Measurements from ENCODE around the gene PDCD11. TPM values are rescaled to one million over a fixed set of nuclear protein-coding genes. Genes with fewer than 3 reads are reported as not detected.
A peak's percentile ranks its signal among the peaks of the same experiment; 100 is the strongest.

PDCD11 gene
- total RNA-seq, 4 donors from 2014 or later, result 26.4 to 38.3 (median 29.3) TPM

DNA sequence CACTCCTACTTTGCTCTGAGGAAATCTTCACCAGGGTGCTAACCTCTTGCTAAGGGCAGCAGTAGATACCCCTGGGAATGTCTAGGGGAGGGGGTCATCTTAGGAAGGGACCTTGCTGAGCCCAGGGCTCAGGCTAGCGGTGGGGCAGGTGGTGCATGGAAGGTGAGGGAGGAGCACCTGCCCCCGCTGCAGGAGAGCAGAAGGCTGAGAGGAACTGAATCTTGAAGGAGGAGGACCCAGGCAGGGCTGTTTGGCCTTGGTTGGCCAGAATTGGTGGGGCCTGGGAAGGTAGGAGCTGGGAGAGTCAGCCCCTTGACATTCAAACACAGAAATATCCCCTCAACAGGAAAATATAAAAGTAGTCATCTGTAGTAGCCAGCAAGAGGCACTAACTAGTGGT lies 75.6 kb downstream of the PDCD11 start:
- TF ChIP-seq POLR2A (IDR thresholded peaks at IDR 0.05), result no peak
- TF ChIP-seq EP300 (IDR thresholded peaks at IDR 0.05), result no peak
- TF ChIP-seq POLR2AphosphoS5 (IDR thresholded peaks at IDR 0.05), result no peak
- TF ChIP-seq, protein P1, sequence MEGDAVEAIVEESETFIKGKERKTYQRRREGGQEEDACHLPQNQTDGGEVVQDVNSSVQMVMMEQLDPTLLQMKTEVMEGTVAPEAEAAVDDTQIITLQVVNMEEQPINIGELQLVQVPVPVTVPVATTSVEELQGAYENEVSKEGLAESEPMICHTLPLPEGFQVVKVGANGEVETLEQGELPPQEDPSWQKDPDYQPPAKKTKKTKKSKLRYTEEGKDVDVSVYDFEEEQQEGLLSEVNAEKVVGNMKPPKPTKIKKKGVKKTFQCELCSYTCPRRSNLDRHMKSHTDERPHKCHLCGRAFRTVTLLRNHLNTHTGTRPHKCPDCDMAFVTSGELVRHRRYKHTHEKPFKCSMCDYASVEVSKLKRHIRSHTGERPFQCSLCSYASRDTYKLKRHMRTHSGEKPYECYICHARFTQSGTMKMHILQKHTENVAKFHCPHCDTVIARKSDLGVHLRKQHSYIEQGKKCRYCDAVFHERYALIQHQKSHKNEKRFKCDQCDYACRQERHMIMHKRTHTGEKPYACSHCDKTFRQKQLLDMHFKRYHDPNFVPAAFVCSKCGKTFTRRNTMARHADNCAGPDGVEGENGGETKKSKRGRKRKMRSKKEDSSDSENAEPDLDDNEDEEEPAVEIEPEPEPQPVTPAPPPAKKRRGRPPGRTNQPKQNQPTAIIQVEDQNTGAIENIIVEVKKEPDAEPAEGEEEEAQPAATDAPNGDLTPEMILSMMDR (IDR thresholded peaks at IDR 0.05), result no peak
- no peaks in the 10 kb centered on the region for H3K9me3 ChIP-seq
- no peaks in the 10 kb centered on the region for H3K36me3 ChIP-seq
- peaks cover 8% of the 10 kb centered on the region for H3K4me1 ChIP-seq
- H3K27me3 ChIP-seq, result no peaks in the 10 kb centered on the region
- no peak for DNase-seq (ENCODE audit: low spot score in 2 of 2)
- 95% methylated on average over 2 of the region's 2 CpGs for WGBS
- no peak overlapping the region for H3K4me3 ChIP-seq
- peak overlapping the region; percentile 64 for H3K27ac ChIP-seq

DNA sequence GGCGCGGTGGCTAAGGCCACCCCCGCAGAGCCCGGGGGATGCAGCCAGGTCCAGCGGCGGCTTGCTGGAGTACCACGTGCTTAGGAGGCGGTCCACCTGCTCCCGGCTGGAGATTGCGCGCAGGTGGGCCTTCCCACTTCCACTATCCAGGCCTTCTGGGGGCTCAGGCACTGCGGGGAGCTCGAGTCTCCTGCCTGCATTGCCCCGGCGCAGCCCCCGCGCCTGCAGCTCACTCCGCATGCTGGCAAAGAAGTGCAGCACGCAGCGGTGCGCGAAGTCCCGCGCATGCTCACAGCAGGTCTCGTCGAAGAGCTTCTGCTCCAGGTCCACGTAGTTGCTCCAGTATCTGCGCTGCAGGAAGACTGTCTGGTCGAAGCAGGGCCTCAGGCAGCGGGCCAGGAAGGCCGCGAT lies 76.8 kb downstream of the PDCD11 start:
- H3K4me1 ChIP-seq, result peaks cover 8% of the 10 kb centered on the region
- H3K36me3 ChIP-seq, result no peaks in the 10 kb centered on the region
- DNase-seq (ENCODE audit: low spot score in 2 of 2), result no peak
- H3K9me3 ChIP-seq, result no peaks in the 10 kb centered on the region
- H3K4me3 ChIP-seq, result no peak overlapping the region
- H3K27ac ChIP-seq, result no peak overlapping the region
- 69% methylated on average over 17 of the region's 32 CpGs for WGBS
- H3K27me3 ChIP-seq, result no peaks in the 10 kb centered on the region
- TF ChIP-seq POLR2A (IDR thresholded peaks at IDR 0.05) (no peak), POLR2AphosphoS5 (IDR thresholded peaks at IDR 0.05) (no peak), EP300 (IDR thresholded peaks at IDR 0.05) (no peak)
- TF ChIP-seq, protein P1 (IDR thresholded peaks at IDR 0.05), result no peak

DNA sequence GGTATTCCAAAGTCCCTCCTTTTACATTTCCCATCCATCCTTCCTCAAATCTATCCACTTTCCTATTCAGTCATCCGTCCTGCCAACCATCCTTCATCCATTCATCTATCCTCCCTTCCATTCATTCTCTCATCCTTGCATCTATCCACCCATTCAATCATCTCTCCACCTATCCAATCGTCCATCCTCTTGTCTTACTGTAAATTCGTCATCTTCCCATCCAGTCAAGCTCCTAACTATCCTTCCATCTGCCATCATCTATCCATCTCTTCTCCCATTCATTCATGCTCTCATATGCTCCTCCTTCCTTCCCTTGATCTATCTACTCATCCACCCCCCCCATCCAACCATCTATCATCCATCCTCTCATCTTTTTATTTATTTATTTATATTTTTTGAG lies 77.7 kb downstream of the PDCD11 start:
- Histone ChIP-seq H3K27ac (no peak overlapping the region), H3K36me3 (no peaks in the 10 kb centered on the region), H3K27me3 (no peaks in the 10 kb centered on the region), H3K4me3 (no peak overlapping the region), H3K4me1 (peaks cover 8% of the 10 kb centered on the region), H3K9me3 (no peaks in the 10 kb centered on the region)
- 92% methylated on average over 3 of the region's 3 CpGs for WGBS
- DNase-seq (ENCODE audit: low spot score in 2 of 2), result no peak
- TF ChIP-seq EP300 (IDR thresholded peaks at IDR 0.05) (no peak), POLR2A (IDR thresholded peaks at IDR 0.05) (no peak), POLR2AphosphoS5 (IDR thresholded peaks at IDR 0.05) (no peak)
- TF ChIP-seq, protein P1 (IDR thresholded peaks at IDR 0.05), result no peak

DNA sequence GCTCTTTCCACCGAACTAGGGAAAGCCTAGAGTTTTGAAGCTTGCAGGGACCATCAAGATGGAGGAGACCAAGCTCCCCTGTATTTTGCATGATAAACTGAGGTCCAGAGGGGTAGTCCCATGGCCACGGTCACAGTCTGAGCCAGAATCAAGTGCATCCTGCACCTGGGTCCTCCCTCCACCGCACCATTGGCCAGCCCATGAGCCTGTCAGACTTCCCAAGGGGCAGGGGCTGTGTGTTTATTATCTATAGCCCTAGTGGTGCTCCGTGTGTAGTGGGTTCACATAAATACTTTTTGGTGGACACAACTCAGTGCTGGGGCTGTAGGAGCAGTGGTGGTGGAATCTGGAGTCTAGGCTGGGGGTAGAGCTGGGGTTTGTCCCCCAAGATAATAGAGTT lies 79.0 kb downstream of the PDCD11 start:
- 80% methylated on average over 2 of the region's 4 CpGs for WGBS
- Histone ChIP-seq H3K4me1 (peaks cover 14% of the 10 kb centered on the region), H3K27me3 (no peaks in the 10 kb centered on the region), H3K36me3 (no peaks in the 10 kb centered on the region), H3K27ac (no peak overlapping the region), H3K4me3 (no peak overlapping the region), H3K9me3 (no peaks in the 10 kb centered on the region)
- DNase-seq (ENCODE audit: low spot score in 2 of 2), result no peak
- TF ChIP-seq EP300 (IDR thresholded peaks at IDR 0.05), result no peak
- no peak for TF ChIP-seq POLR2AphosphoS5 (IDR thresholded peaks at IDR 0.05)
- TF ChIP-seq POLR2A (IDR thresholded peaks at IDR 0.05), result no peak
- TF ChIP-seq, protein P1 (IDR thresholded peaks at IDR 0.05), result no peak

DNA sequence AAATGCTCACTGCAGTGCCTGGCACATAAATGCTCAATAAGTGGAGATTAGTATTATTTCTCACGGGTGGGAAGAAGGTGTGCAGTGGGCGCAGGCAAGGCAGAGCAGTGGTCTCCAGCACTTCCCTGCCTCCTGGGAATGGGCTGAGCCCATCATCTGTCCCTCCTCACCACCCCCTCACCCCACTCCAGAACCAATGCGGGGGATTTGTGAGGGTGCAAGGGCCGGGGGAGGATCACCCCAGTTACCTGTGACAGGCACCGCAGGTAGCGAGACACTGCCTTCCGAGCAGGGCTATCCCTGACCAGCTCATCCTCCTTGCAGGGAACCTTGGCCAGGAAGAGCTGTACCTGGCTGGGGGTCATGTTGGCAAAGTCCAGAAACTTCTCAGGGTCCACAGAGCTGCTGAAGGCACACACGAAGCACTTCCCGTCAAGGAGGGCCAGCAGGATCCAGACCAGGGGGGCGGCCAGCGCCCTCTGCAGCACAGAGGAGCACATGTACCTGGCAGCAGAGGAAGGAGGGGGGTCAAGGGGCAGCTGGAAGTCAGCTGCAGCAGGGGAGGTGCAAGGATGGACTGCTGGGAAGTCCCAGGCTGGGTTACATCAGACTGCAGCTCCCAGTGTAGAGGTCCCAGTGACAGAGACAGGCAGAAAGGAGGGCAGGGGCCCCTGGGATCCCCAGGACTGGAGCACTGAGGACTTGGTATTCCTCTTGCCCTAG lies 79.8 kb downstream of the PDCD11 start:
- WGBS, result 58% methylated on average over 8 of the region's 11 CpGs
- TF ChIP-seq POLR2A (IDR thresholded peaks at IDR 0.05) (no peak), EP300 (IDR thresholded peaks at IDR 0.05) (no peak), POLR2AphosphoS5 (IDR thresholded peaks at IDR 0.05) (no peak)
- TF ChIP-seq, protein P1 (IDR thresholded peaks at IDR 0.05), result no peak
- no peak for DNase-seq (ENCODE audit: low spot score in 2 of 2)
- no peaks in the 10 kb centered on the region for H3K36me3 ChIP-seq
- H3K4me3 ChIP-seq, result no peak overlapping the region
- H3K27ac ChIP-seq, result no peak overlapping the region
- no peaks in the 10 kb centered on the region for H3K9me3 ChIP-seq
- peaks cover 20% of the 10 kb centered on the region for H3K4me1 ChIP-seq
- no peaks in the 10 kb centered on the region for H3K27me3 ChIP-seq

All from suprapubic skin (tissue), 4 donors.